SIG-M5 treated with dmso at 0.1 percent for 504 hours (cell line): Measurements from ENCODE around the gene RHOJ.

Experiments used
- DNase-seq: peaks from one replicate; lab custom pipeline; 2025; ENCODE audit not compliant: unreplicated experiment; lab: John Stamatoyannopoulos, UW

Gene RHOJ

GRCh38 chr14:63205044-63205575, 867 bp downstream of the RHOJ start:
- DNase-seq = no peak

- DNase-seq = no peak
Measured at GRCh38 chr14:63205866-63206265, 1.6 kb downstream of the RHOJ start.

- no peak for DNase-seq
Measured at GRCh38 chr14:63209160-63209559, 4.9 kb downstream of the RHOJ start.

GRCh38 chr14:63210812-63211211, 6.6 kb downstream of the RHOJ start:
- no peak for DNase-seq

GRCh38 chr14:63212209-63212608, 8.0 kb downstream of the RHOJ start:
- DNase-seq = no peak

- no peak for DNase-seq
Measured at GRCh38 chr14:63212776-63213500, 8.7 kb downstream of the RHOJ start.

GRCh38 chr14:63214417-63215196, 10.4 kb downstream of the RHOJ start:
- no peak for DNase-seq

- DNase-seq = no peak
Measured at GRCh38 chr14:63220526-63220925, 16.3 kb downstream of the RHOJ start.

- no peak for DNase-seq
Measured at GRCh38 chr14:63223596-63223995, 19.4 kb downstream of the RHOJ start.

- DNase-seq = no peak
Measured at GRCh38 chr14:63224196-63224595, 20.0 kb downstream of the RHOJ start.

- no peak for DNase-seq
Measured at GRCh38 chr14:63228217-63228616, 24.0 kb downstream of the RHOJ start.

GRCh38 chr14:63229330-63230059, 25.3 kb downstream of the RHOJ start:
- DNase-seq = no peak

- no peak for DNase-seq
Measured at GRCh38 chr14:63231766-63232165, 27.5 kb downstream of the RHOJ start.

GRCh38 chr14:63237791-63238190, 33.5 kb downstream of the RHOJ start:
- no peak for DNase-seq

GRCh38 chr14:63240221-63240620, 36.0 kb downstream of the RHOJ start:
- DNase-seq = no peak

GRCh38 chr14:63241096-63241495, 36.9 kb downstream of the RHOJ start:
- DNase-seq = no peak

- no peak for DNase-seq
Measured at GRCh38 chr14:63243646-63244045, 39.4 kb downstream of the RHOJ start.

GRCh38 chr14:63245893-63246292, 41.6 kb downstream of the RHOJ start:
- DNase-seq = no peak

- DNase-seq = no peak
Measured at GRCh38 chr14:63248211-63248610, 44.0 kb downstream of the RHOJ start.

GRCh38 chr14:63249092-63249491, 44.8 kb downstream of the RHOJ start:
- no peak for DNase-seq

GRCh38 chr14:63257299-63257698, 53.1 kb downstream of the RHOJ start:
- no peak for DNase-seq

GRCh38 chr14:63262446-63262845, 58.2 kb downstream of the RHOJ start:
- no peak for DNase-seq
